H9 (cell line): Measurements from ENCODE around the gene ZFAND3. TPM values are rescaled to one million over a fixed set of nuclear protein-coding genes. Genes with fewer than 3 reads are reported as not detected.
"Not testable (repeated sequence)": the region's sequence is repeated elsewhere in the genome, so short reads cannot be mapped to it uniquely, and the experiment has no call there.

ENCODE experiments used
- DNase-seq: peaks from one replicate; pipeline ENCODE4 v3.0.0-alpha.2; 2017
- H2AFZ ChIP-seq: one replicate; pipeline ENCODE4 v1.6.1; 2013; ENCODE audit warnings: mild to moderate bottlenecking, low read length, control low read depth, moderate library complexity
- H2AK5ac ChIP-seq: 2 replicates; pipeline ENCODE4 v1.6.1; 2013; ENCODE audit warnings: low read length, control low read depth, mixed read lengths; ENCODE audit not compliant: insufficient read length
- H2BK120ac ChIP-seq: one replicate; pipeline ENCODE4 v1.6.1; 2013; ENCODE audit warnings: low read depth, mild to moderate bottlenecking, low read length, control low read depth, inconsistent platforms; ENCODE audit not compliant: poor library complexity, severe bottlenecking
- H2BK12ac ChIP-seq: 2 replicates; pipeline ENCODE4 v1.6.1; 2013; ENCODE audit warnings: low read length, control low read depth, mixed read lengths, low read depth; ENCODE audit not compliant: insufficient read length
- H2BK15ac ChIP-seq: 2 replicates; pipeline ENCODE4 v1.6.1; 2013; ENCODE audit warnings: low read depth, low read length, control low read depth
- H2BK20ac ChIP-seq: one replicate; pipeline ENCODE4 v1.6.1; 2013; ENCODE audit warnings: low read depth, mild to moderate bottlenecking, low read length, control low read depth, inconsistent platforms; ENCODE audit not compliant: poor library complexity, severe bottlenecking
- H2BK5ac ChIP-seq: 2 replicates; pipeline ENCODE4 v1.6.1; 2013; ENCODE audit warnings: low read length, control low read depth, mixed read lengths; ENCODE audit not compliant: insufficient read length
- H3K14ac ChIP-seq: 2 replicates; pipeline ENCODE4 v1.6.1; 2013; ENCODE audit warnings: low read length, control low read depth; ENCODE audit not compliant: insufficient read depth
- H3K18ac ChIP-seq: 2 replicates; pipeline ENCODE4 v1.6.1; 2013; ENCODE audit warnings: low read depth, mild to moderate bottlenecking, mixed read lengths, low read length, control low read depth; ENCODE audit not compliant: insufficient read length
- H3K23ac ChIP-seq: 2 replicates; pipeline ENCODE4 v1.6.1; 2013; ENCODE audit warnings: low read length, control low read depth, mixed read lengths, low read depth; ENCODE audit not compliant: insufficient read length
- H3K23me2 ChIP-seq: 2 replicates; pipeline ENCODE4 v1.6.1; 2013; ENCODE audit warnings: low read depth, mild to moderate bottlenecking, mixed read lengths, low read length, control low read depth; ENCODE audit not compliant: insufficient read length, poor library complexity, severe bottlenecking
- H3K27ac ChIP-seq: 2 replicates; pipeline ENCODE4 v1.5.1; 2013; ENCODE audit warnings: low read length, control low read depth, mixed read lengths, low read depth; ENCODE audit not compliant: insufficient read length
- H3K27me3 ChIP-seq: 2 replicates; pipeline ENCODE4 v1.6.1; 2013; ENCODE audit warnings: low read length, control low read depth, inconsistent platforms; ENCODE audit not compliant: insufficient read depth
- H3K4ac ChIP-seq: 2 replicates; pipeline ENCODE4 v1.6.1; 2013; ENCODE audit warnings: low read depth, mild to moderate bottlenecking, control low read depth, inconsistent platforms, low read length, moderate library complexity
- H3K4me1 ChIP-seq: 2 replicates; pipeline ENCODE4 v1.6.1; 2013; ENCODE audit warnings: low read length, control low read depth, inconsistent platforms; ENCODE audit not compliant: insufficient read depth
- H3K4me2 ChIP-seq: 2 replicates; pipeline ENCODE4 v1.6.1; 2013; ENCODE audit warnings: low read length, control low read depth, mixed read lengths; ENCODE audit not compliant: insufficient read length, insufficient read depth
- H3K56ac ChIP-seq: 2 replicates; pipeline ENCODE4 v1.6.1; 2013; ENCODE audit warnings: low read depth, mild to moderate bottlenecking, mixed read lengths, low read length, control low read depth; ENCODE audit not compliant: insufficient read length
- H3K79me1 ChIP-seq: 2 replicates; pipeline ENCODE4 v1.6.1; 2013; ENCODE audit warnings: low read depth, mild to moderate bottlenecking, moderate library complexity, low read length, control low read depth, inconsistent platforms; ENCODE audit not compliant: insufficient read depth, poor library complexity, severe bottlenecking
- H3K79me2 ChIP-seq: 2 replicates; pipeline ENCODE4 v1.6.1; 2013; ENCODE audit warnings: low read length, control low read depth, inconsistent platforms; ENCODE audit not compliant: insufficient read depth
- H3K9ac ChIP-seq: 2 replicates; pipeline ENCODE4 v1.6.1; 2013; ENCODE audit warnings: low read length, control low read depth, mixed read lengths; ENCODE audit not compliant: insufficient read length; ENCODE audit errors: extremely low read depth
- H3K9me3 ChIP-seq: one replicate; pipeline ENCODE4 v1.6.1; 2013; ENCODE audit warnings: low read depth, low read length, inconsistent platforms; ENCODE audit not compliant: control insufficient read depth
- H3T11ph ChIP-seq: one replicate; pipeline ENCODE4 v1.6.1; 2013; ENCODE audit warnings: mild to moderate bottlenecking, low read length, control low read depth, inconsistent platforms
- H4K20me1 ChIP-seq: one replicate; pipeline ENCODE4 v1.6.1; 2013; ENCODE audit not compliant: control insufficient read depth, insufficient read length, insufficient read depth
- H4K5ac ChIP-seq: 2 replicates; pipeline ENCODE4 v1.6.1; 2013; ENCODE audit warnings: low read depth, mild to moderate bottlenecking, mixed read lengths, low read length, control low read depth; ENCODE audit not compliant: insufficient read length
- H4K8ac ChIP-seq: replicated peaks from 2 replicates; pipeline ENCODE4 v1.6.1; 2013; ENCODE audit warnings: low read length, control low read depth, mixed read lengths, low read depth; ENCODE audit not compliant: insufficient read length
- H4K91ac ChIP-seq: 2 replicates; pipeline ENCODE4 v1.6.1; 2013; ENCODE audit warnings: low read depth, mild to moderate bottlenecking, moderate library complexity, mixed read lengths, low read length, control low read depth; ENCODE audit not compliant: insufficient read length
- H3K27ac Mint-ChIP-seq, 3 experiments: 2 replicates in 2 of 3; 3 replicates in 1 of 3; pipeline ENCODE4 v1.8.0; 2020 to 2021; ENCODE audit warnings: mixed read lengths in 3 of 3, mild to moderate bottlenecking in 1 of 3, moderate library complexity in 1 of 3
- H3K27me3 Mint-ChIP-seq: 2 replicates; pipeline ENCODE4 v1.8.0; 2021; ENCODE audit warnings: low read depth, mild to moderate bottlenecking, moderate library complexity, mixed read lengths
- H3K36me3 Mint-ChIP-seq, 3 experiments: 2 replicates in 2 of 3; 3 replicates in 1 of 3; pipeline ENCODE4 v1.8.0; 2020 to 2021; ENCODE audit warnings: low read depth in 3 of 3, mixed read lengths in 3 of 3; ENCODE audit not compliant: insufficient read depth in 1 of 3
- H3K4me1 Mint-ChIP-seq, 2 experiments: 2 replicates each; pipeline ENCODE4 v1.8.0; 2020; ENCODE audit warnings: mixed read lengths in 2 of 2
- H3K4me3 Mint-ChIP-seq, 2 experiments: 2 replicates in 1 of 2; 3 replicates in 1 of 2; pipeline ENCODE4 v1.8.0; 2020 to 2021; ENCODE audit warnings: mild to moderate bottlenecking in 2 of 2, mixed read lengths in 2 of 2, moderate library complexity in 1 of 2
- H3K9me3 Mint-ChIP-seq, 2 experiments: 2 replicates in 1 of 2; 3 replicates in 1 of 2; pipeline ENCODE4 v1.8.0; 2020; ENCODE audit warnings: mild to moderate bottlenecking in 2 of 2, mixed read lengths in 2 of 2, moderate library complexity in 1 of 2
- CTCF ChIP-seq: fragments of 200-600 bp; sonication (generic); conservative IDR thresholded peaks from 3 replicates; pipeline ENCODE4 v1.8.0; 2021; ENCODE audit warnings: antibody characterized with exemption, mild to moderate bottlenecking
- WGBS: extraction: QIAGEN DNeasy Blood & Tissue Kit; methylation state at CpG from one replicate; pipeline ENCODE4 v1.1.7; 2013; ENCODE audit warnings: missing lambda C conversion rate, low lambda C conversion rate, mixed read lengths; ENCODE audit not compliant: insufficient read length; ENCODE audit errors: extremely low coverage; 5-methylcytosine and 5-hydroxymethylcytosine counted together
- total RNA-seq: library from RNA; stranded (reverse); gene quantifications from 2 replicates; pipeline ENCODE4 v1.2.1, GENCODE V29; 2021

Gene ZFAND3
- total RNA-seq, 1 experiment from 2014 or later: 57.7 TPM

DNA sequence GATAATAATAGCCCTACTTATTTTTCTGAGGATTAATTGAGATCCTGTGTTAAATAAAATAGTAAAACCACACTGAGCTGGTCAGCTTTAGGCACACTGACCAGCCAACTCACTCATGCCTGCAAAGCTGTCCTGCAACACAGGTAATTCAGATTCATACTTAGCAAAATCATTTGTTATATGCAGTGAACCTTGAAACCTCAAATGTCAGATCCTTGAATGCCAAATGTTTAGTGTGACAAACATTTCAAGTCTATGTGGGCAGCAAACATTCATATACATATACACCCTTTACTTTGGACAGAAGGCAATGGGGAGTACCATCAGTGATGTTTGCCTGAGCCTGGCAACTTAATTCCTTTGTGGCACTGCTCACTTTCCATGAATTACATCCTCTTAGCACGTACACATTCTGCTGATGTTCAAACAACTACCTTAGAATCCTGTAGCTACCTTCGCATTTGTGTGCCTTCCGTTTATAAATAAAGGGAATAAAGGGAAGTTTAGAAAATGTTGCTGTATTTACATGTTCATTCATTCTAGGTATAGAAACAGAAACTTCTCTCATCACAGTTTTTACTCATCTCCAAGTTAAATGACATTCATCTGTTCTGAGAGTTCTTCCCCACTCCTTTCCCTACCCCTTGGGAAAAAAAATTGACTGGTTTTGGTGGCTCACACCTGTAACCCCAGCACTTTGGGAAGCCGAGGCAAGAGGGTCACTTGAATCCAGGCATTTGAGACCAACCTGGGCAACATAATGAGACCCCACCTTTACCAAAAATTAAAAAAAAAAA is 140.8 kb downstream of the ZFAND3 start:
- DNase-seq: no peak
- Histone ChIP-seq H3K27me3 (no peaks in the 10 kb centered on the region), H2BK5ac (no peak overlapping the region), H3K4me1 (no peaks in the 10 kb centered on the region), H3K23me2 (no peaks in the 10 kb centered on the region), H4K20me1 (no peaks in the 10 kb centered on the region), H2BK12ac (no peak overlapping the region), H2BK20ac (no peak overlapping the region), H3K27ac (no peak overlapping the region), H4K91ac (no peak overlapping the region), H3T11ph (no peak overlapping the region), H3K23ac (no peak overlapping the region), H3K79me2 (no peaks in the 10 kb centered on the region; the same call in 1 of the 2 replicates), H3K9ac (no peak overlapping the region), H2AFZ (no peak overlapping the region), H3K14ac (no peak overlapping the region), H2BK120ac (no peak overlapping the region), H3K18ac (no peak overlapping the region), H4K8ac (no peak overlapping the region), H3K4ac (no peak overlapping the region), H4K5ac (no peak overlapping the region), H2AK5ac (no peak overlapping the region), H3K4me2 (no peak overlapping the region), H2BK15ac (no peak overlapping the region), H3K79me1 (peaks cover 6% of the 10 kb centered on the region), H3K9me3 (no peaks in the 10 kb centered on the region), H3K56ac (no peak overlapping the region)
- Mint-ChIP-seq H3K4me1 (peaks cover 5 to 6% of the 10 kb centered on the region in 2 experiments), H3K27me3 (no peaks in the 10 kb centered on the region), H3K27ac (no peak overlapping the region), H3K9me3 (peaks cover 0 to 4% of the 10 kb centered on the region in 2 experiments; a peak in 3 of 5 replicates), H3K4me3 (no peak overlapping the region), H3K36me3 (peaks cover 12 to 16% (median 13%) of the 10 kb centered on the region in 3 experiments)
- WGBS: no CpG with 5 or more reads among the region's 4 CpGs
- no peak for TF ChIP-seq CTCF

DNA sequence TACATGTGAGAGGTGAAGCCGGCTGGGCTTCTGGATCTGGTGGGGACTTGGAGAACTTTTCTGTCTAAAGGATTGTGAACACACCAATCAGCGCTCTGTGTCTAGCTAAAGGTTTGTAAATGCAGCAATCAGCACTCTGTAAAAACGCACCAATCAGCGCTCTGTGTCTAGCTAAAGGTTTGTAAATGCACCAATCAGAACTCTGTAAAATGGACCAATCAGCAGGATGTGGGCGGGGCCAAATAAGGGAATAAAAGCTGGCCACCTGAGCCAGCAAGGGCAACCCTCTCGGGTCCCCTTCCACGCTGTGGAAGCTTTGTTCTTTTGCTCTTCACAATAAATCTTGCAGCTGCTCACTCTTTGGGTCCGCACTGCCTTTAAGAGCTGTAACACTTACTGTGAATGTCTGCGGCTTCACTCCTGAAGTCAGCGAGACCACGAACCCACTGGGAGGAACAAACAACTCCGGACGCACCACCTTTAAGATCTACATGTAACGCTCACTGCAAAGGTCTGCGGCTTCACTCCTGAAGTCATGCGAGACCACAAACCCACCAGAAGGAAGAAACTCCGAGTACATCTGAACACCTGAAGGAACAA is 143.1 kb downstream of the ZFAND3 start:
- not testable (repeated sequence) for H2BK20ac ChIP-seq, H3K14ac ChIP-seq, H4K91ac ChIP-seq, H3K79me1 ChIP-seq, H3K23me2 ChIP-seq, H3K56ac ChIP-seq, H2AK5ac ChIP-seq, H3K27ac Mint-ChIP-seq, H3K27ac ChIP-seq, H3K4me1 Mint-ChIP-seq, H3K27me3 ChIP-seq, H3K79me2 ChIP-seq, H3K23ac ChIP-seq, H4K5ac ChIP-seq, H3K9me3 ChIP-seq, H4K20me1 ChIP-seq, H4K8ac ChIP-seq, H3K4me2 ChIP-seq, H3K4me3 Mint-ChIP-seq, DNase-seq, H3K4ac ChIP-seq, H3K9ac ChIP-seq, H2BK120ac ChIP-seq, H3T11ph ChIP-seq, H2AFZ ChIP-seq, H2BK15ac ChIP-seq, H3K4me1 ChIP-seq, H3K27me3 Mint-ChIP-seq, H3K18ac ChIP-seq, H2BK12ac ChIP-seq, H2BK5ac ChIP-seq
- Mint-ChIP-seq H3K9me3 (peaks cover 7 to 12% of the 10 kb centered on the region in 2 experiments), H3K36me3 (peaks cover 20 to 27% (median 22%) of the 10 kb centered on the region in 3 experiments)
- WGBS: no CpG with 5 or more reads among the region's 17 CpGs
